ENCODE data around the gene UBTD2.

The UBTD2 gene

GRCh38 chr5:172178991-172179989 is 104.3 kb downstream of the UBTD2 start:
- H3K9me3 ChIP-seq (ENCODE audit: control insufficient read depth, insufficient read depth, low read depth, low read length) = no peaks in the 10 kb centered on the region
- H3K36me3 ChIP-seq (ENCODE audit: control insufficient read depth in 2 of 2, insufficient read depth in 1 of 2, low read length in 2 of 2) = no peaks in the 10 kb centered on the region
- no peak overlapping the region for H3K27ac ChIP-seq (ENCODE audit: extremely low read depth, low read depth, low read length)
- CTCF ChIA-PET = no interaction called here
- POLR2A ChIA-PET = interaction anchor here (1.2 kb wide), 1 partner anchor 114 kb away, joined by 3 read pairs; no protein-coding TSS in a partner anchor
- H3K4me1 ChIP-seq (ENCODE audit: control insufficient read depth, insufficient read depth, low read length) = peaks cover 2% of the 10 kb centered on the region; the same call in 1 of the 2 replicates
- TF ChIP-seq ZNF600 (tag by site-specific recombination; IDR thresholded peaks at IDR 0.05) = peak; percentile 6; the same call in 1 of the 2 replicates
- TF ChIP-seq EGR2 (tag by site-specific recombination; IDR thresholded peaks at IDR 0.05; ENCODE audit: low read depth) = peak; percentile 81
- TF ChIP-seq ZFHX2 (tag by site-specific recombination; conservative IDR thresholded peaks at IDR 0.05) = peak; percentile 52; the same call in 1 of the 2 replicates
- TF ChIP-seq ZBTB44 (tag by site-specific recombination; IDR thresholded peaks at IDR 0.05) = no peak
- H3K4me3 ChIP-seq (ENCODE audit: low read depth, low read length) = no peak overlapping the region

- ChIA-PET CTCF (interaction anchor here (0.5 to 0.7 kb wide), 3 partner anchors 10 to 520 kb away, joined by 3 to 4 read pairs (median 3); no protein-coding TSS in a partner anchor), POLR2A (interaction anchor here (1.2 kb wide), 2 partner anchors 10 to 115 kb away, joined by 3 read pairs; partner anchors contain the start of gene STK10)
- no peak for TF ChIP-seq ZNF24 (tag by site-specific recombination; IDR thresholded peaks at IDR 0.05)
- no peak for TF ChIP-seq ZNF311 (tag by site-specific recombination; IDR thresholded peaks at IDR 0.05; ENCODE audit: borderline replicate concordance)
- TF ChIP-seq ZNF416 (tag by site-specific recombination; IDR thresholded peaks at IDR 0.05) = no peak
- no peak for TF ChIP-seq PRDM10 (tag by site-specific recombination; IDR thresholded peaks at IDR 0.05)
- TF ChIP-seq ZNF600 (tag by site-specific recombination; IDR thresholded peaks at IDR 0.05) = peak; percentile 11; the same call in 1 of the 2 replicates
- H3K4me1 ChIP-seq (ENCODE audit: control insufficient read depth, insufficient read depth, low read length) = peaks cover 2% of the 10 kb centered on the region; the same call in 1 of the 2 replicates
- no peaks in the 10 kb centered on the region for H3K36me3 ChIP-seq (ENCODE audit: control insufficient read depth in 2 of 2, insufficient read depth in 1 of 2, low read length in 2 of 2)
- no peak overlapping the region for H3K4me3 ChIP-seq (ENCODE audit: low read depth, low read length)
- H3K9me3 ChIP-seq (ENCODE audit: control insufficient read depth, insufficient read depth, low read depth, low read length) = no peaks in the 10 kb centered on the region
- H3K27ac ChIP-seq (ENCODE audit: extremely low read depth, low read depth, low read length) = no peak overlapping the region
These were observed 105.1 kb downstream of the UBTD2 start for GRCh38 chr5:172178301-172178987.

GRCh38 chr5:172177176-172177575 is 106.4 kb downstream of the UBTD2 start:
- no peak overlapping the region for H3K4me3 ChIP-seq (ENCODE audit: low read depth, low read length)
- no peaks in the 10 kb centered on the region for H3K9me3 ChIP-seq (ENCODE audit: control insufficient read depth, insufficient read depth, low read depth, low read length)
- CTCF ChIA-PET = no interaction called here
- no peak overlapping the region for H3K27ac ChIP-seq (ENCODE audit: extremely low read depth, low read depth, low read length)
- TF ChIP-seq ZNF654 (tag by site-specific recombination; IDR thresholded peaks at IDR 0.05; ENCODE audit: low read depth) (no peak), SP3 (tag by site-specific recombination; IDR thresholded peaks at IDR 0.05) (no peak)
- no peaks in the 10 kb centered on the region for H3K36me3 ChIP-seq (ENCODE audit: control insufficient read depth in 2 of 2, insufficient read depth in 1 of 2, low read length in 2 of 2)
- peaks cover 2% of the 10 kb centered on the region; the same call in 1 of the 2 replicates for H3K4me1 ChIP-seq (ENCODE audit: control insufficient read depth, insufficient read depth, low read length)
- POLR2A ChIA-PET = interaction anchor here (1.2 kb wide), 1 partner anchor 11 kb away, joined by 3 read pairs; the partner anchor contains the start of gene STK10
